ENCODE results near the gene SEMA6D. TPM values are rescaled to one million over a fixed set of nuclear protein-coding genes. Genes with fewer than 3 reads are reported as not detected.

Gene SEMA6D
- total and polyA plus RNA-seq, 2 donors (not counting 3 experiments of a cell fraction or from before 2014, with no cell fraction given), result 16.3 to 22.5 TPM

GRCh38 chr15:47750740-47751262 lies 33.5 kb downstream of the SEMA6D start:
- Histone ChIP-seq H3K27ac (ENCODE audit: insufficient read depth, low read depth, low read length) (peak overlapping the region; percentile 58), H3K4me2 (ENCODE audit: insufficient read depth, low read length) (peak overlapping the region; percentile 43), H3K79me2 (ENCODE audit: control insufficient read depth, insufficient read depth, low read length) (no peaks in the 10 kb centered on the region), H4K20me1 (replicated peaks; ENCODE audit: control insufficient read depth, extremely low read depth, insufficient read depth, low read length) (no peaks in the 10 kb centered on the region), H3K9me1 (replicated peaks; ENCODE audit: control insufficient read depth, extremely low read depth, insufficient read depth, low read length) (no peaks in the 10 kb centered on the region), H3K27me3 (ENCODE audit: control insufficient read depth in 2 of 2, insufficient read depth in 2 of 2, low read length in 2 of 2) (no peaks in the 10 kb centered on the region), H3K9me3 (replicated peaks; ENCODE audit: control insufficient read depth, insufficient read depth, low read length) (peaks cover 4% of the 10 kb centered on the region), H3K4me3 (replicated peaks in 1 of 3; ENCODE audit: insufficient read depth in 1 of 3, low read depth in 1 of 3, low read length in 3 of 3) (no peak overlapping the region), H3K4me1 (ENCODE audit: control insufficient read depth, extremely low read depth, insufficient read depth, low read length) (peaks cover 17% of the 10 kb centered on the region), H3K9ac (replicated peaks; ENCODE audit: extremely low read depth, insufficient read depth, low read length) (no peak overlapping the region), H2AFZ (ENCODE audit: low read depth, low read length) (no peak overlapping the region), H3K36me3 (ENCODE audit: control insufficient read depth in 2 of 2, extremely low read depth in 1 of 2, insufficient read depth in 2 of 2, low read length in 2 of 2) (no peaks in the 10 kb centered on the region)
- ChIA-PET CTCF (interaction anchor here (1.0 to 1.6 kb wide), 4 partner anchors 33 to 555 kb away, joined by 3 to 10 read pairs (median 6); partner anchors contain the start of gene SEMA6D), POLR2A (no interaction called here)
- intact Hi-C loops (cut with micrococcal nuclease) (loop anchor here (1.0 to 10.0 kb wide), 2 partner anchors 34 to 556 kb away; partner anchors contain the start of gene SEMA6D), dilution Hi-C loops (cut with MboI; ENCODE audit: extremely low pct_ligation_motif_present, low sequenced_read_pairs) (no loop called here)
- BruUV-seq (replicated peaks), result no TSS peak
- FAIRE-seq, result no peak
- TF ChIP-seq POLR2AphosphoS5 (IDR thresholded peaks at IDR 0.05; ENCODE audit: insufficient read depth, low read depth, low read length), result no peak
- no peak for TF ChIP-seq CTCF (IDR thresholded peaks at IDR 0.05; ENCODE audit: extremely low read depth in 1 of 2, insufficient read depth in 1 of 2, low read depth in 1 of 2, low read length in 2 of 2)
- TF ChIP-seq EZH2 (IDR thresholded peaks at IDR 0.05; ENCODE audit: borderline replicate concordance, low read depth, low read length, severe bottlenecking), result no peak
- TF ChIP-seq JUN (IDR thresholded peaks at IDR 0.05; ENCODE audit: borderline replicate concordance, insufficient read depth, insufficient read length, low read depth), result no peak
- TF ChIP-seq GATA2 (IDR thresholded peaks at IDR 0.05; ENCODE audit: insufficient read depth, insufficient read length, low read depth, low read length), result no peak
- TF ChIP-seq FOS (IDR thresholded peaks at IDR 0.05; ENCODE audit: borderline replicate concordance, insufficient read depth, low read length), result no peak
- TF ChIP-seq MYC (IDR thresholded peaks at IDR 0.05; ENCODE audit: low read depth, low read length), result no peak
- TF ChIP-seq, protein P1, sequence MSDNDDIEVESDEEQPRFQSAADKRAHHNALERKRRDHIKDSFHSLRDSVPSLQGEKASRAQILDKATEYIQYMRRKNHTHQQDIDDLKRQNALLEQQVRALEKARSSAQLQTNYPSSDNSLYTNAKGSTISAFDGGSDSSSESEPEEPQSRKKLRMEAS (IDR thresholded peaks at IDR 0.05; ENCODE audit: insufficient read depth, insufficient read length), result no peak
- TF ChIP-seq POLR2A (IDR thresholded peaks at IDR 0.05; ENCODE audit: low read depth, low read length), result no peak
- no peak for DNase-seq (ENCODE audit: low read depth, low spot score)

Data from endothelial cell of umbilical vein (primary cell).